Calu3 (cell line): ENCODE results near the gene BCAR1. TPM values are rescaled to one million over a fixed set of nuclear protein-coding genes. Genes with fewer than 3 reads are reported as not detected.

Source experiments
- BruUV-seq: library from RNA; stranded (reverse); fragments of 400-500 nt; replicated peaks from 2 replicates; lab custom pipeline; 2021; lab: Mats Ljungman, UMichigan
- CTCF ChIA-PET: fragments of 300-600 bp; sonication (Branson Sonifier 250); formaldehyde crosslinking; loops from one replicate; lab custom pipeline; 2022; ENCODE audit warnings: antibody characterized with exemption; lab: Charles Lee
- DNase-seq: peaks from one replicate; pipeline ENCODE4 v3.0.0; 2022
- H3K27ac Mint-ChIP-seq: one replicate; pipeline ENCODE4 v1.8.0; 2022; ENCODE audit warnings: mixed read lengths; ENCODE audit not compliant: unreplicated experiment
- H3K27me3 Mint-ChIP-seq: one replicate; pipeline ENCODE4 v1.8.0; 2022; ENCODE audit warnings: mixed read lengths; ENCODE audit not compliant: unreplicated experiment
- H3K36me3 Mint-ChIP-seq: one replicate; pipeline ENCODE4 v1.8.0; 2022; ENCODE audit warnings: mild to moderate bottlenecking, moderate library complexity, mixed read lengths; ENCODE audit not compliant: insufficient read depth, unreplicated experiment
- H3K4me1 Mint-ChIP-seq: one replicate; pipeline ENCODE4 v1.8.0; 2022; ENCODE audit warnings: mild to moderate bottlenecking, low read depth, mixed read lengths; ENCODE audit not compliant: unreplicated experiment
- H3K4me3 Mint-ChIP-seq: one replicate; pipeline ENCODE4 v1.8.0; 2022; ENCODE audit warnings: mild to moderate bottlenecking, low read depth, moderate library complexity, mixed read lengths; ENCODE audit not compliant: unreplicated experiment
- H3K9me3 Mint-ChIP-seq: one replicate; pipeline ENCODE4 v1.8.0; 2022; ENCODE audit warnings: low read depth, mixed read lengths; ENCODE audit not compliant: unreplicated experiment
- intact Hi-C: fragments of 100-400 bp; cut with micrococcal nuclease; formaldehyde crosslinking; loops from one replicate; pipeline ENCODE4 v1.10.0; 2022; ENCODE audit not compliant: unreplicated experiment
- total RNA-seq: library from RNA; stranded (reverse); gene quantifications from 2 replicates; pipeline ENCODE4 v1.2.3, GENCODE V29; 2022
- TF ChIP-seq, protein P1 (sequence below): fragments of 200-600 bp; IDR thresholded peaks from one replicate; pipeline ENCODE4 v1.8.0; 2022; ENCODE audit warnings: antibody characterized with exemption; ENCODE audit not compliant: unreplicated experiment

Gene BCAR1
- total RNA-seq, 1 experiment from 2014 or later: 153 TPM

DNA sequence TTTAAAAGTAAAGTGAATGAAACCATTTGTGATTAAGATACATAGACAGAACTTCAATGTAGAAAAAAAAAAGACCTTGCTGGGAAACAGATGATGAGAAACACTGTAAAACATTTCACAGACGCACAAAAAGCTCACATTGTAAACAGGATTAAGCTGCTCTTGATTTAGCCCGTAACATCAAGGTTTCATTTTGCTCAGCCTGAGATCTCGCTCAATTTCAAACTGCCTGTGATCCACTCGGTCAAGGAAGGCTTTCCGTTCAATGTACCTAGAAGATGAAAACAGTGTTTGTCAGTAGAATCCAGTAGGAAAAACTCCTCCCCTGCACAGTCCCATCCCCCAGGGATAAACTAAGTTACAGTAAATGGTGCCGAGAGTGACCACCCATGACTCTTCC lies 42.3 kb upstream of the BCAR1 start:
- intact Hi-C loops: no loop called here
- Mint-ChIP-seq H3K4me3 (no peak overlapping the region), H3K4me1 (peaks cover 3% of the 10 kb centered on the region), H3K27me3 (no peaks in the 10 kb centered on the region), H3K27ac (no peak overlapping the region), H3K36me3 (peaks cover 6% of the 10 kb centered on the region), H3K9me3 (no peaks in the 10 kb centered on the region)
- CTCF ChIA-PET: interaction anchor here (1.0 to 1.2 kb wide), 2 partner anchors 14 to 15 kb away, joined by 3 read pairs; no protein-coding TSS in a partner anchor
- TF ChIP-seq, protein P1, sequence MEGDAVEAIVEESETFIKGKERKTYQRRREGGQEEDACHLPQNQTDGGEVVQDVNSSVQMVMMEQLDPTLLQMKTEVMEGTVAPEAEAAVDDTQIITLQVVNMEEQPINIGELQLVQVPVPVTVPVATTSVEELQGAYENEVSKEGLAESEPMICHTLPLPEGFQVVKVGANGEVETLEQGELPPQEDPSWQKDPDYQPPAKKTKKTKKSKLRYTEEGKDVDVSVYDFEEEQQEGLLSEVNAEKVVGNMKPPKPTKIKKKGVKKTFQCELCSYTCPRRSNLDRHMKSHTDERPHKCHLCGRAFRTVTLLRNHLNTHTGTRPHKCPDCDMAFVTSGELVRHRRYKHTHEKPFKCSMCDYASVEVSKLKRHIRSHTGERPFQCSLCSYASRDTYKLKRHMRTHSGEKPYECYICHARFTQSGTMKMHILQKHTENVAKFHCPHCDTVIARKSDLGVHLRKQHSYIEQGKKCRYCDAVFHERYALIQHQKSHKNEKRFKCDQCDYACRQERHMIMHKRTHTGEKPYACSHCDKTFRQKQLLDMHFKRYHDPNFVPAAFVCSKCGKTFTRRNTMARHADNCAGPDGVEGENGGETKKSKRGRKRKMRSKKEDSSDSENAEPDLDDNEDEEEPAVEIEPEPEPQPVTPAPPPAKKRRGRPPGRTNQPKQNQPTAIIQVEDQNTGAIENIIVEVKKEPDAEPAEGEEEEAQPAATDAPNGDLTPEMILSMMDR: no peak
- no peak for DNase-seq
- no TSS peak for BruUV-seq

DNA sequence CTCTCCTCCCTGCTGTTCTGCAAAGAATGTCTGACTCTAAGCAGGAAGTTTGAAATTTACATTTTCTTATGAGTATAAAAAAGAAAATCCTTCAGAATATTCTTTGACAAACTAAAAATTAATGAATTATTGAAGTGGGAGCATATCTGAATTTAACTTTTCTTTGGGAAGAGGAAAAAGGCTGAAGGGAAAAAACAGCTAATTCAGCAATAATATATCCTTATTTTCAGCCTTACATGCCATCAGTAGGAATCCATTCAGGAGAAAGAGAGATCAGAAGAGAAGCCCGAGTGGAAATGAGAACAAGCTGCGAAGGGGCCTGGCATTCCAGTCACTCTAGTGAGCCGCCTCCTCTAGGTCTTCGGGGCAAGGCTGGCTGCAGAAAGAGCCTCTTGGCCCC lies 41.7 kb upstream of the BCAR1 start:
- BruUV-seq: no TSS peak
- DNase-seq: no peak
- Mint-ChIP-seq H3K27me3 (no peaks in the 10 kb centered on the region), H3K4me3 (no peak overlapping the region), H3K4me1 (peaks cover 9% of the 10 kb centered on the region), H3K36me3 (peaks cover 6% of the 10 kb centered on the region), H3K9me3 (no peaks in the 10 kb centered on the region), H3K27ac (no peak overlapping the region)
- CTCF ChIA-PET: interaction anchor here (0.7 to 1.2 kb wide), 3 partner anchors 14 to 92 kb away, joined by 3 read pairs; no protein-coding TSS in a partner anchor
- TF ChIP-seq, protein P1: no peak
- intact Hi-C loops: no loop called here

DNA sequence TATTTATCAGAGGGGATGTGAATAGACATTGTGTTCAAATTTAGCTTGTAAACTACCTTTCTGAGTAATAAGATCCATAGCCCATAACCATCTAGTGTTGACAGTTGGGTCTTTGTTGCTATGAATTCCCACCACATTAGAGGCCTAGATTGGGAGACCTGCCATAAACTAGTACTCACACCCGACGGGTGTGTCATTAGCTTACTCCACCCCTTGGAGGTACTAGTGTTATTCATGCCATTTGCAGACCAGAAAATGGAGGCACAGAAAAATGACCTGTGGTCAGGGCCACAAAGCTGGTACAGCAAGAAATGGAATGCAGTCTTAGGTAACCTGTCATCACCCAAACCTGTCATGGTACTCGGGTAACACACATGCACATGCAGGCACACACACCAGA lies 41.3 kb upstream of the BCAR1 start:
- peaks cover 6% of the 10 kb centered on the region for H3K36me3 Mint-ChIP-seq
- TF ChIP-seq, protein P1: no peak

DNA sequence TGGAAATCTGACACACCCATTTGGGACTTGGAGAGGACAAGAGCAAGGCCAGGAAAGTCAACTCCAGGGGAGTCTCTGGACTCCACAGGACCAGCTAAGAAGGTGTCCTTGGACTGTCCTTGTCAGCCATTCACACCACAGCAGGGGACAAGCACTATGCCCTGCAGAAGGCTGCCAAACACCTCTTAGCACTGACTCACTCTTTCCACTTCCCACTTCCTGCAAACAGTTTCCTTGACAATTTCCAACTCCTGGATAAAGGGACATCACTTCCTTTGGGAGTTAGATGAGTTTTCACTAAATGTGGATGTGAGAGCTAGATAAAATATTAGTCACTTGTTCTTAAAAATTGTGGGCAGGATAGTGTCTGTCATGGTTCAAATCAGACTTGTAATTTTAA lies 37.8 kb upstream of the BCAR1 start:
- Mint-ChIP-seq H3K9me3 (no peaks in the 10 kb centered on the region), H3K27me3 (no peaks in the 10 kb centered on the region), H3K4me3 (no peak overlapping the region), H3K4me1 (peaks cover 9% of the 10 kb centered on the region), H3K36me3 (peaks cover 6% of the 10 kb centered on the region), H3K27ac (no peak overlapping the region)
- CTCF ChIA-PET: interaction anchor here (0.6 kb wide), 1 partner anchor 415 kb away, joined by 3 read pairs; no protein-coding TSS in a partner anchor
- DNase-seq: no peak
- intact Hi-C loops: no loop called here
- BruUV-seq: no TSS peak
- TF ChIP-seq, protein P1: no peak

More for the DNA sequence above, 41.3 kb upstream of the BCAR1 start:
- Mint-ChIP-seq H3K27me3 (no peaks in the 10 kb centered on the region), H3K27ac (no peak overlapping the region), H3K9me3 (no peaks in the 10 kb centered on the region), H3K4me3 (no peak overlapping the region), H3K4me1 (peaks cover 9% of the 10 kb centered on the region)
- no peak for DNase-seq
- no TSS peak for BruUV-seq
- CTCF ChIA-PET: interaction anchor here (0.7 kb wide), 1 partner anchor 93 kb away, joined by 3 read pairs; no protein-coding TSS in a partner anchor
- intact Hi-C loops: no loop called here
